HG02943 (cell line): ENCODE measurements around the gene RRM2.
A peak's percentile ranks its signal among the peaks of the same experiment; 100 is the strongest.

Experiments used
- ATAC-seq: cut with Tn5 transposase; IDR thresholded peaks from one replicate; pipeline ENCODE4 v1.9.1; 2021; ENCODE audit warnings: mild to moderate bottlenecking, low read depth, moderate library complexity; ENCODE audit not compliant: unreplicated experiment

The RRM2 gene

GRCh38 chr2:10122500-10123280 is at the start of gene RRM2:
Gene RRM2, plus strand, starts transcription at chr2:10122739. Its CDS starts 60 bp downstream, at chr2:10122799.
- ATAC-seq = peak; percentile 65

- no peak for ATAC-seq
These were observed 48.8 kb upstream of the RRM2 start for GRCh38 chr2:10073706-10074105.

DNA sequence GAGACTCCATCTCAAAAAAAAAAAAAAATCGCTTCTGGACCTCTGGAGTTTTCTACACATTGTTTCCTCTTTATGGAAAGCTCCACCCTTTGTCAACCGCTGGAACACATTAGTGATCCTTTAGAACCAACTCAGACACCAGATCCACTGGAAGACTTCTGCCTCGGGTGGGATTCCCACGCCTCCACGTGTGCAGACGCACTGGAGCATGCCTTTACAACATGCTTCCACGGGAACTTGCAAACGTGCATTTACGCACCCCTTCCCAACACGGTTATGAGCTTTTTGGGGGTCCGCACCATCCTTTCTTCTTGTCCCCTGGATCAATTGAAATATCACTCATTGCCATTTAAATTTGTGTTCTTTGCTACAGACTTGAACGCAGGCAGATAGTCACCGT is 47.4 kb upstream of the RRM2 start:
- no peak for ATAC-seq

- ATAC-seq = no peak
These were observed 46.8 kb upstream of the RRM2 start for GRCh38 chr2:10075571-10076209.

- ATAC-seq = no peak
These were observed 46.0 kb upstream of the RRM2 start for GRCh38 chr2:10076511-10076910.

DNA sequence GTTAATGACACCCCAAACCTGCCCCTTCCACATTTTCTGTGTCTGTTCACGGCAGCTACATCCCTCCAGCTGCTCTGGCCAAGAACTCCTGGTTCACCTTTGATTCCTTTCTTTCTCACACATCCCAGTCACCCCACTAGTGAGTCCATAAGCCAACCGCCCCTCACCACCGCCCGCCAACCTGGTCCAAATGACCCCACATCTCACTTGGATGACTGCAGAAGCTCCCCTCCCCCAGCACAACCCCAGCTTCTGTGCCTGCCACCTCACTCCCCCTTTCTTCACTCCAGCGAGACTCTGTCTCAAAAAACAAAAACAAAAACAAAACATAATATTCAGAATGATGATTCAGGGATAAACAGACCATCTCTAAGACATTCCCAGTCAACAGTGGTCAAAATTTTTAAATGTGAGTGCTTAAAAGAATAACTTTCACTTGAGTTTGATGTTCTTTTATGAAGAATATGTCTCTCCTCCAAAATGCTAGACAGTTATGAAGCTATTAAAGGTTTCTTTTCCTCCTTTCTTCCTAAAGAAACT is 45.5 kb upstream of the RRM2 start:
- no peak for ATAC-seq

DNA sequence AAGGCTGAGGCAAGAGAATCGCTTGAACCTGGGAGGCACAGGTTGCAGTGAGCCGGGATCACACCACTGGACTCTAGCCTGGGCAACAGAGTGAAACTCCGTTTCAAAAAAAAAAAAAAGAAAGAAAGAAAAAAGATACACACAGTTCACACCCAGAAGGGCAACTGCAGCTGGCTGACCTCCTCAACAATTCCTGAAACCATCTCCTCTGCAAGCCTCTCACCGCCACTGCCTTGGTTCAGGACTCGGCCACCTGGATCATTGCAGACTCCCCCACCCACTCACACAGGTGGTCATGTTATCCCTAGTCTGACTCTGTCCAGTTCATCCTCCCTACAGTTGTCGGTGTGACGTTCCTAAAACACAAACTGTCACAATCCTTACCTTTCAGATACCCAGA is 44.5 kb upstream of the RRM2 start:
- no peak for ATAC-seq

DNA sequence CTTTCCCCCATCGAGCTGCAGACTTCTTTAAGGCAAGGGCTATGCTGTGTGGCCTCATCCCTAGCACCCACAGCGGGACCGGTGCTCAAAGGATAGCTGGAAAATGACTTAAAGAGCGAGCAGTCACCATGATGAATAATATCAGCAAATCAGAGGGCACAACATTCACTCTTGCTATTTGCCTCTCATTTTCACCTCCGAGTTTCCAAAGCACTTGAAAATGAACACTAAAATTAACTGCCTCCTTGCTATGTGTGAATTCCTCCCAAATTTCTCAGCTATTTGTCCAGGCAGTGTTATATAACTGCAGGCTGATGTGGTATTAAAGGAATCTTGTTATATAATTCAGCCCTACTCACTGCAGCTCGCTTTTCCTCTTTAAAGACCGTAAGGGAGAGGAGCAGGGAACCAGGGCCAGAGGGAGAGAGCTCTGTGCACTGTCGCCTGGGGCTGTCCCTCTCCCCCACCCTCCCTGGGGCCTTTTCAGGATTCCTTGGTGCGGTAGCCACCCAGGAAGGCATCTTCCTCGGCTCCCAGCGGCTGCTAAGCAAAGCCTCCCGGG is 43.8 kb upstream of the RRM2 start:
- ATAC-seq = no peak

- ATAC-seq = no peak
These were observed 43.2 kb upstream of the RRM2 start for GRCh38 chr2:10079266-10079869.

- no peak for ATAC-seq
These were observed 42.5 kb upstream of the RRM2 start, which contains the start of gene CYS1 for GRCh38 chr2:10079870-10080535. Gene CYS1, minus strand, starts transcription at chr2:10080411. Its CDS starts 188 bp downstream, at chr2:10080223.

GRCh38 chr2:10080536-10081304 is 41.8 kb upstream of the RRM2 start:
- ATAC-seq = no peak

DNA sequence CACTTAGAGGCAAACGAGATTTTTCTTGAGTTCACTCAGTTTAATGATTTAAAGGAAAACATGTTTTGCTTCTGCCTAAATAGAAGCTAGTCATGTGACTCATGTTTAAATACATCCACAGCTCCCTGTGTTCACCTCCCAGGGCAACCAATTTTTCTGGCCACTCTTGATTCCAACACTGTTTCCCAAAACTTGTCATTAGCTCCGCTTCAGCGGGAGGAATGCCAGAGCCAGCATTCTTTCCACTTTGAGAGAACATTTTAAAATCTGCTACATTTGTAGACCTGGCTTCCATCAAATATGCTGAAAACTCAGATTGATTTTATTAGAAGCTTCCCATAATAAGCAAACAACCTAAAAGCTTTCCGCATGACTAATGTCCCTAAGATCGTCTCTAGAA is 39.5 kb upstream of the RRM2 start:
- no peak for ATAC-seq

DNA sequence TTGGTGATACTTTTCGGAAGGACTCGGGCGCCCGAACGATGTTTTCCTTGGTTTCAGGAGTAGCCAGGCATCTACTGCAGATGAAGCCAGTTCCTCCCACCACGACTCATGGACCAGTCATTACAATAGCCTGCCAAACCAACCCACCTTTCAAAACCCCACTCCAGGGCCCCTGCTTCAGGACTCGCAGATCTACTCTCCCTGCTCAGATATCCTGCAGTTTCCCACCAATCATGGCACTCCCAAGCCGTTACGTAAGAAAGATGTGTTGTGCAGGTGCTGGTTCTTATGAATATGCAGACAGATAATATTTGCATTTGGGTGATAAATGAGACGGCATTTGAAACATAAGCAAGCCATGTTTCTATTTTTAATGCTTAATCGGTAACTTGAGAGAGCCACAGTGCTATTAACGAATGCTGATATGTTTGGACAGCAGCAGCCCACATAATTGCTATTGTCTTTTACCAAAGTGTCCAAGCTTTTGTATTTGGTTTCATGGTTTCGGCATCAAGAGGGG is 38.8 kb upstream of the RRM2 start:
- ATAC-seq = no peak

DNA sequence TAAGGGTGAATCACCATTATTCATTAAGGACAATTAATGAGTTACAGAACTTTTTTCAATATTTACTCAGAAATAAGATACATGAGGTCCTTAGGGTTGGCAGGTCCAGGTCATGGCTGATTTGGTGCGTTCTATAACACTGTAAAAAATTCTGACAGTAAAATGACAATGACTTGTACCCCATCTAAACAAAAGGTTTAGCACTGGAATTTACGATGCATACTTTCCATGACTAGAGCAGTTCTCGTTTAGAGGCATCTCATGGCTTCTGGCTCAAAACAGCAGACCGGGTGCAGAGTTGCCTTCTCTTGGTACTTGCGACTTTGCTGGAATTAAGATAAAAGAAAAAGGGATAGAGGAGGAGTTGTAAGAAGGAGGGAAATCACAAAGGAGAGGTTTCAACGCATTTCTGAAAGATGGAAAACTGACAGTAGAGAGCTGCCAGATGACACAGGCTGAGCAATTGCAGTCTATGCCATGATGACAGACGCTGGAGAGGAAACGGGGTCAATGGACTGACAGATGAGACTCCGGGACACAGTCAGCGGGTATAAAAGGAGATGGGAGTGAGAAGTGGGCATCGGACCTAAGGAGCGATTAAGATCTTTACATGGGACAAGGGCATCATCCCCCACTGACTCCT is 38.2 kb upstream of the RRM2 start:
- ATAC-seq = no peak

GRCh38 chr2:10085043-10085667 is 37.4 kb upstream of the RRM2 start:
- ATAC-seq = no peak

DNA sequence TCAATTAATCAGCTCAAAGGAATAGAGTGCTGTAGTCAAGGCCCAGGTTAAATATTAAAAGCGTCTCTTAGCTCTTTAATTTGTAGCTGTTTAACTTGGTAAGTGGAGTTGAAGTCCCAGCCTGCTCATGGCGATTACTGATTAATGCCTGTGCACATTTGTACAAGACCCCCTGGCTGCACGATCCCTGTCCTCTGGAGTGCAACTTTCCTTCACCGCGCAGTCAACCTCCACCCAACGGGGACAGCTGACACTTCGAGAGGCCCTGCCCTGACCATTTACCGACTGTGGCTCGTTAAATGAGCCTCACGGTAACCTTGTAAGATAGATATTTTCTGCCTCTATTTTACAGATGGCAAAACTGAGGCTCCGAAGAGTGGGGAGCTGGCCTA is 36.9 kb upstream of the RRM2 start:
- ATAC-seq = no peak

DNA sequence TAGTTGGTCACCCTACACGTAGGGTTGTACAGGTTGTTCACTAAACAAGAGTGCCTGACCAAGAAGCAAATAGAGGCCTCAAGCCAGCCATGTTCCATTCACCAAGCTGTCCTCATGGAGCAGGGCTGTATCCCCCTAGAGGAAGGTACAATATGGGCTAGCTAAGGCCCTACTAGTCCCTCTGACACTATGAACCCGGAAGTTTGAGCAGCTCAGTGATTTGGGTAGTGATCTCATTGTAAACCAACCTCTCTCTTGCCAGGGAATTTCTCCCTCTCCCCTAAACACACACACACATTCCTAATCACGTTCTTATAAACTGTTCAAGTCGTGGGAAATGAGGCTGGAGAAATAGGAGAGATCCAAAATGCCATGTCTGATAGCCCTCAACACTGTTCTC is 35.6 kb upstream of the RRM2 start:
- ATAC-seq = no peak

GRCh38 chr2:10087360-10087759 is 35.2 kb upstream of the RRM2 start:
- ATAC-seq = no peak
